HG02571 (cell line): Measurements from ENCODE around the gene ASPSCR1.
"Not testable (repeated sequence)": the region's sequence is repeated elsewhere in the genome, so short reads cannot be mapped to it uniquely, and the experiment has no call there.

Source experiments
- ATAC-seq: cut with Tn5 transposase; IDR thresholded peaks from one replicate; pipeline ENCODE4 v1.9.1; 2021; ENCODE audit warnings: mild to moderate bottlenecking, moderate library complexity; ENCODE audit not compliant: unreplicated experiment

The ASPSCR1 gene

DNA sequence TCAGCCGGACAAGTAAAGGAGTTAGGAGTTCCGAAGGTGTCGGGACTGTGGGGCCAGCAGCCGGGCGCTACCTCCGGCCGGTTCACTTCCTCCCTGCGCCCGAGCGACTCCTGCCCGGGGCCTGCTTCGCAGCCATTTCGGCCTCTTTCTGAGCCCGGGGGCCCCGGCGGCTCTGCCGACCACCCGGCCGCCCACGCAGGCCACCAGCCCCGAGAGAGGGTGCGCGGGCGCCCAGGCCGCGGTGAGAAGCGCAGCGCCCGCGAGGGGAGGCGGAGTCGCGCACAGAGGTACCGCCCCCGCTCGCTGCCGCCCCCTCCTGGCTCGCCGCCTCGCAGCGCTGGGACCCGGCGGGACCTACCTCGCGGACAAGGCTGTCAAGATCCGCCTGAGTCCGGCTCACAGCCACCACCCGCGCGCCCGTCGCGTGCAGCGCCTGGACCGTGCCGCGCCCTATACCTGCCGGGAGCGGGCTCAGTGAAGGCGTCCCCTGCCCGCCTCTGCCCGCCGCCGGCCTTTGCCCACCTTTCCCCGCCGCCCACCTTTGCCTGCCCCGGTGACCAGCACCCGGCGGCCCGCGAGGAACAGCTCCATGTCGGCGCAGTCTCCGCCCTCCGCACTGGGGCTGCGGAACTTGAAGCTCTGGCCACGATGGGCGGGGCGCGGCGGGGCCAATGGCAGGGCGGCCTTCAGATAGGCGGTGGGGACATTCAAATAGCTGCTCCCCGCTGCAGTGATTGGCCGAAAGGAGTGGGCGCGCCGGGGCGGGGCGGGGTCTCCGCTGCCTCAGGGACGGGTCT, 59.9 kb downstream of the ASPSCR1 start, which contains the start of gene DCXR:
TSS of gene DCXR (minus strand) at position 606 of the 797 bp plus-strand sequence. CDS start at position 591, 15 bp downstream.
- peak; percentile 84 for ATAC-seq

DNA sequence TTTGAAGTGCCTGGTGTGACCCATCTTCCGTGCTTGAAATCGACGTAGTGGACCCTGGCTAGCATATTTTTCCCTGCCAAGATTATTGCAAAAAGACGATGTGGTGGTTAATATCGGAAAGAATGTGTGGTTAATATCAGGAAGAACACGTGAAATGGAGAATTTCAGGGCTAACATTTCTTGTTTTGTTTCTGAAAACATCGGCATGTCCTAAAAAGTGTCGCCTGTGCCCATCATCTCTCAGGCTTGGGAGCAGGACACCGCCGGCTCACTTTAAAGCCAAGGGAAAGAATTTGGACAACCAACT, 60.4 kb downstream of the ASPSCR1 start:
- no peak for ATAC-seq

DNA sequence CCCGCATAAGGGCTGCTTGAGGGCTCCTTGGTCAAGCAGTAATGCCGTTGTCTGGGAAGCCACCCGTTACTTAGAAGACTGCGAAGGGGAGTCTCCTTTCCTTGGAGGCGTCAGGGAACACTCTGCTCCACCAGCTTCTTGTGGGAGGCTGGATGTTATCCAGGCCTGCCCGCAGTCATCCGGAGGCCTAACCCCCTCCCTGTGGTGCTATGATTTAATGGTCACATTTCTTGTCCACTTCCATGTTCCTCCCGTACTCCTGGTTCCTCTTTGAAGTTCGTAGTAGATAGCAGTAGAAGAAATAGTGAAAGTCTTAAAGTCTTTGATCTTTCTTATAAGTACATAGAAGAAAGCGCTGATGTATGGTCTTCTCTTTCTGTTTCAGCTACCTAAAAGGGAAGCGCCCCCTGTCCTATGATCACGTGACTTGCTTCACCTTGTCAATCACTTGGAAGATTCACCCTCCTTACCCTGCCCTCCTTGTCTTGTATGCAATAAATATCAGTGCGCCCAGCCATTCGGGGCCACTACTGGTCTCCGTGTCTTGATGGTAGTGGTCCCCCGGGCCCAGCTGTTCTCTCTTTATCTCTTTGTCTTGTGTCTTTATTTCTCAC, 61.5 kb downstream of the ASPSCR1 start:
- not testable (repeated sequence) for ATAC-seq

DNA sequence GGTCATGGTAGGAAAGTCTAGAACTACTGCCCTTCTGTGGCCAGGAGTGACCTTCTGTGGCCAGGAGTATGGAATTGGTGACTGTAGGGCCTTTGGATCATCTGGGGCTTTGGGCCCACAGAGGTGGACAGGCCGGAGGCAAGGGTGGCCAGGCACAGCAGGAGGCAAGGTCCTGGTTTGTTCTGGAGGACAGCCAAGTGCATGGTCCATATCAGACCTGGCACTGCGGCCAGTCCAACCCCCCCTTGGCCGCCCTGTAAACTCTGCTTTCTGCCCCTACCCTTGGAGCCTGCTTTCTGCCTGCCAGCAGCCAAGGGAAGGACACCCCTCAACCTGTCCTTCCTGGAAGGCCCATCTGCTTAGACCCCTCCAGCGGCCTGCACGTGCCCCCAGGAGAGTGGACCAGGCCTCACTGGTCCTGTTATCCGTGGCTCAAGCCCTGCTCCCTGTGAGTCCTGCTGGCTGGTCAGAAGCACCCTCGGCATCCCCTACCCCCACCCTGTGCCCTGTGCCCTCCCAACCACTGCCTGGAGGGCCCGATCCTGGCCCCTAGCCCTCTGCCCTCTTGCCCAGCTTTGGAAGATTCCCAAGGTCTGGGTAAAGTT, 62.4 kb downstream of the ASPSCR1 start:
- no peak for ATAC-seq

DNA sequence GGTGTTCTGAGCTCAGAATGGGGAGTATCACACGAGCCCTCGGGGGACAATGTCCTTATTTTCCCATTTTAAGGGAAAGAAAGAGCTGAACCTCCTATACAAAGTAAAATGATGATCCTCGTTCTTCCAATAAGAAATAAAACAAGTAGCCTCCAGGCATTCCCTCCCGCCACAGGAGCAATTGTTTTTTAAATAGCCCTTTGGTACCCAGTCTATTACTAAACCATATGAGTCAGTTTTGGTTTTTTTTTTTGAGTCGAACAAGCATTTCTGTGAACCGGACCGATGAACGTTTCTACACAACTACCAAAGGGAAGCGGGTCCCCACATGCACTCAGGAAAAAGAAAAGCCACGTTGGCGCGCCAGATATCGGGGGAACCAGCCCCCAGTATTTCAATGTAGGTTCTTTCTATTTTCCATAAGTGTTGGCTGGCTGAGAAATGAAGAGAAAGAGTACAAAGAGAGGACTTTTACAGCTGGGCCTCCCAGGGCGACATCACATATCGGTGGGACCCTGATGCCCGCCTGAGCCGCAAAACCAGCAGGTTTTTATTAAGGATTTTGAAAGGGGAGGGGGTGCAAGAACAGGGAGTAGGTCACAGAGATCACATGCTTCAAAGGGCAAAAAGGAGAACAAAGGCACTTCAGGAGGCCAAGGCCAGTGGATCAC, 63.9 kb downstream of the ASPSCR1 start:
- no peak for ATAC-seq

DNA sequence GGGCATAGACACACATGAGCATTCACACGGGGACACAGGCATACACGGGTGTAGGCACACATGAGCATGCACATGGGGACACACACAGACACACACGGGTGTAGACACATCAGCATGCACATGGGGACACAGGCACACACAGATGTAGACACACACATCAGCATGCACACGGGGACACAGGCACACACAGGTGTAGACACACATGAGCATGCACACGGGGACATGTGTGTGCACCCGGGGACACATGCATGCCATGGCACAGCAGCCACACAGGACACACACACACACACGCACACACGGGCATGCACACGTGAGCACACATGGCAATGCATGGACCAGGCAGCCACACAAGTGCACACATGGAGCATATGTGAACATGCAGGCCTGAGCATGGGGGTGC, 65.2 kb downstream of the ASPSCR1 start:
- no peak for ATAC-seq

DNA sequence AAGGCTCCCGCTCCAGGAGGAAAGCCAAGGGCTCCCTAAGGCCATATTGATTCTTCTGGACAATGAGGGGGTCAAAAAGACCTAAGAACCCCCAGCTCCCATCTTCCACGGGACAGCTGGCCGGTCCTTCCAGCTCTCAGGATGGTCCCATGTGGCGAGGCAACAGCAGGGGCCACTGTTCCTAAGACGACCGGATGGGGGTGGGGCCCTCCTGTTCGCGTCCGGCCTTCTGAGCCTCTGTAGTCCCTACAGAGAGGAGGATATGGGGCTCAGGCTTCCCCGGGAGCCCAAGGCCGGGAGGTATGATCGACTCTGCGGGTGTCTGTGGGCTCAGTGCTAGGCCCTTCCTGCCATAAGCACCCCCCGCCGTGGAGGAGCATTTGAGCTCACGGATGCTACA, 66.1 kb downstream of the ASPSCR1 start:
- no peak for ATAC-seq

DNA sequence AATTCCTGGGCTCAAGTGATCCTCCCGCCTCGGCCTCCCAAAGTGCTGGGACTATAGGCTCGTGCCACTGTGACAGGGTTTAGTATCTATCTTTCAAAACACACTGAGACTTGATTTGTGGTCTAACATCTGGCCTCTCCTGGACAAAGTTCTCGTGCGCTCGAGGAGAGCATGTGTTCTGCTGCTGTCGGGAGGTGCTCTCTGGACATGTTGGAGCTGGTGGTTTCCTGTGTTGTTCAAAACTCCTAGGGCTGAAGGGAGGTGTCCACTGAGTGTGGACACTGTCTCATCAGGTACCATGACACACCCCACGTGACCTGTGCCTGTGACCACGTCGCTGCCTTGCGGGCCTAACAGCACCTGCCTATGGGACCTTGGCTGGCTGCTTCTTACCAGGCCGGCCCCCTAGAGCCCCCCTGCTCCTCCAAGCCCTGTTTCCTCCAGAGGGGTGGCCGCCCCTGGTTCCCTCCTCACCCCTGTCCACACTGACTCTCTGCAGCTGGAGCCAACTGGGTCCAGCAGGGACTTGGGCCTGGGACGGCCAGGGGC, 68.6 kb downstream of the ASPSCR1 start:
- no peak for ATAC-seq

DNA sequence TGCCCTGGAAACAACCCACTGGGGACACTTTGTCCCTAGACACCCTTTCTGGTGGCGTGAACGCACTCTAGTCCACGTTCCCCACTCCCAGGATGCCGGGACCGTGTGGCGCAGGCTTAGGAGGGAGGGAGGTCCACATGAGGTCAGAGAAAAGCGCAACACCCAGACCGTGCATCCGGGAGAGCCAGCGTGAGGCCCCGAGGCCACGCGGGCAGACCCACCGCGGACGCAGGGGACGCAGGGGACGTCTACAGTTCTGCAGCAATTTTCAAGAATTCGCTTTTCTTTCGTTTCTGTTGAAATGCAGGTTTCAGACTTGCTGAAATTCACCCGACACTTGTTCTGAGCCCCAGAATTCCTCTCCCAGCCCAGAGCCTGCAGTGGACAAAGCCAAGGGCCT, 69.5 kb downstream of the ASPSCR1 start:
- ATAC-seq = no peak

DNA sequence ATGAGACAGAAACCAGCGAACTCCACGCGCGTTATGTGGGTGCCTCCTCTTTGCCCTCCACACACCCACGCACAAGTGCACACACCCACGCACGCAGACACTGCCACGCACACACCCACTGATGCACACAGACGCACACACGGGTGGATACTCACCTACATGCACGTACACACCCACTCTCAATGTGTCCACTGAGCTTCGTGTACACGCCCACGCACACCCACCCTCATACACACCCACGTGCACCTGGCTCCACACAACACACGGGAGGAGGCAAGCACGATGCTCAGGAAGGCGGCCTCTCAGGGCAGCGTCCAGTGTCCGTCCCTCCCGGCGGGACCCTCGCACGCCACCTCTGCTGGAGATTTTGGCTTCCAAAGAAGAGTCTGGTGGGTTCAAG, 70.0 kb downstream of the ASPSCR1 start:
- ATAC-seq = no peak

DNA sequence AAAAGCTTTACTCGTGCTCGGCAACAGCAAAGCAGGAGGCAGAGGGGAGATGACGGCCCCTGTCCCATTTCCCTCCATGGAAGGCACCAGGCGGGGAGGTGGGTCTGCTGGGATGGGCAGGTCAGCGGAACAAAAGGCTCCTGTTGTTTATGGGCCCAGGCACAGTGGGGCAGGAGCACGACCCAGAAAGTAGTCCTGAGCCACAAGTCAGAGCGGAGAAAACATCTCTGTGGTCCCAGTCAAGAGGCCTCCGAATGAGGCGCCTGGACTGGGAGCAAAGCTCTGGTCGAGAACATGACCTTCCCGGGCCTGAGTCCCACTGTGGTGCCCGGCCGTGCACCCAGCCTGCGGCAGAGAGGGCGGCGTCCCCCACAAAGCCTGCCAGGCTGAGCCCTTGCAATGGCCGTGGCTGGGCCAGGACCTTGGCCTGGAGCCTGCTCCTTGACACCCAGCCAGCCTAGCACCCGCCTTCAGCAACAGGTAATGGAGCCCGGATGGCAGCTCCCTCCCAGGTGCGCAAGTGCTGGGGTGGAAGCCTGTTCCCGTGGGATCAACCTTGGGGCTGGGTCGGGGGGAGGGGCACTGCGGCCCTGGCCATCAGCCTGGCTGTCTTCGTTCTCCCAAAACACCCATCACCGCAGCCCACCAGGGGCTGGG, 70.6 kb downstream of the ASPSCR1 start:
- no peak for ATAC-seq

DNA sequence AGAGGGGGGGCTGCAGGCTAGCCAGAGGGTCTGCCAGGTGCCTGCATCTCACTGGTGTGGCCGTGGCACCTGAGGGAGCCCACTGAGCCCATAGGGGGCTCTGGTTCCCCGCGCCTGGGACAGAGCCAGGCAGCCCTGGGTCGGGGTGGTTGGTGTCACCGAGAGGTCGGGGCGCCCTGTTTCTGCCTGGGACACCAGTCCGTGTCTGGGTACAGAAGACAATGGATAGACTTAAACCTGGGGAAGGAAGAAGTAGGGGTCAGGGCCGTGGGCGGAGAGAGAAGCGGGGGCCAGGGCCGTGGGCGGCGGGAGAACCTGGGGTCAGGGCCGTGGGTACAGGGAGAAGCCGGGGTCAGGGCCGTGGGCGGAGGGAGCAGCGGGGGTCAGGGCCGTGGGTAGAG, 71.1 kb downstream of the ASPSCR1 start:
- no peak for ATAC-seq

DNA sequence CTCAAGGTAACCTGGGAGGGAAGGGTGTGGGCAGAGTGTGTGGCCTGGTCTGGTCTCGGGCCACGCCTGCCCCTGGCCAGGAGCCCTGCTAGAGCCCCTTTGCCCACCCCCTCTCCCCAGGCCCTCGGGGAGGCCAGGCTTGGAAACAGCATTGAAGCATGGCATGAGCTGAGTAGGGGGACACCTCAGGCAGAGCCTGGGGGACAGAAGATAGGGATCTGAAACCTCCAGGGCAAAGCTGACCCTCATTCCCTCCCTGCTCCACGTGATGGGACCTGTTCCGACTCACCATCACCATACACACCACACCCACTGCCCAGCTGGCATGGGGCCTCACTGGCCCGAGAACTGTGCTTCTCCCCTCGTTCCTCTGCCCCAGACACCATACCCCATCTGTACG, 71.7 kb downstream of the ASPSCR1 start:
- no peak for ATAC-seq

DNA sequence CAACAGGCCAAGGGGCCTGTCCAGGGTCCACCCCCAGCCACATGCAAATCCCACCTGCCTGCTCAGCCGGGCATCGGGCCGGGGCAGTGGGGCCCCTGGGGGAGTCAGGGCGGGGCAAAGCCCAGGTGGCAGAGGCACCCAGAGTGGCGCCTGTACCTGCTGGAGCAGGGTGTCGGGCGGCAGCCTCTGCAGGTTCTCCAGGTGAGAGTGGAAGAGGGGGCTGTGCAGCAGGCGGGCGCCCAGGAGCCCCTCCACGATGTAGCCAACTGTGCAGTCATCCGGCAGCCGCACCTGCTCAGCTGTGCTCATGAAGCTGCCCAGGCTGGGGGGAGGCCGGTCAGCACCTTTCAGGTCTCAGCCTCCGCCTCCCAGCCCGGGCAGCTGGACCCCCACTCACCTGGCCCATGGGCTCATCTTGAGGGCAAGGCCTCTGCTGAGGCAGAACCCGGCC, 72.1 kb downstream of the ASPSCR1 start:
- ATAC-seq = no peak

DNA sequence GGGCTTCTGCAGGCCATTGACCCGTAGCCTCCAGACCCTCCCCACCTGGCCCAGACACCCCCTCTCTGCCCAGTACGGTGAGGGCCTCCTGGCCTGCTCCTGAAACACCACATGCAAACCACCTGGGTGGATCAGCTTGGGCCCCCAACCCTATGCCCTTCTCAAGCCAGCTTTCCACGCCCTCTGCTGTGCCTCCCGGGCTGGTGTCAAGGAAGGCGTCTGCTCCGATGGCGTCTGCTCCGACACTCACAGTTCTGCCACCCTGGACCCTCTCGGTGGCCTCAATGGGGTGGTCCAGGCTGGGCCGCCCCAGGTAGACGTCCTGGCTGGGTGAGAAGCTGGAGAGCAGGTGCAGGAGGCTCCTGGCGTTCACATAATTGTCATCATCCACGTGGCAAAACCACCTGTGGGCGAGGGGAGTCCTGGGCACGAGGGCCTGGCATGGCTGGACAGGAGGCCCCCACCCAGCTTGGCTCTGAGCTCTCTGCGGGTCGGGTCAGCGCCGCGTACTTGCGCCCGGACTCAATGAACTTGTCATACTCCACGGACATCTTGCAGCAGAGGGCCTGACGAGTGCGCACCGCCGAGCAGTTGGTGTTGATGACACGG, 72.8 kb downstream of the ASPSCR1 start:
- ATAC-seq = no peak

DNA sequence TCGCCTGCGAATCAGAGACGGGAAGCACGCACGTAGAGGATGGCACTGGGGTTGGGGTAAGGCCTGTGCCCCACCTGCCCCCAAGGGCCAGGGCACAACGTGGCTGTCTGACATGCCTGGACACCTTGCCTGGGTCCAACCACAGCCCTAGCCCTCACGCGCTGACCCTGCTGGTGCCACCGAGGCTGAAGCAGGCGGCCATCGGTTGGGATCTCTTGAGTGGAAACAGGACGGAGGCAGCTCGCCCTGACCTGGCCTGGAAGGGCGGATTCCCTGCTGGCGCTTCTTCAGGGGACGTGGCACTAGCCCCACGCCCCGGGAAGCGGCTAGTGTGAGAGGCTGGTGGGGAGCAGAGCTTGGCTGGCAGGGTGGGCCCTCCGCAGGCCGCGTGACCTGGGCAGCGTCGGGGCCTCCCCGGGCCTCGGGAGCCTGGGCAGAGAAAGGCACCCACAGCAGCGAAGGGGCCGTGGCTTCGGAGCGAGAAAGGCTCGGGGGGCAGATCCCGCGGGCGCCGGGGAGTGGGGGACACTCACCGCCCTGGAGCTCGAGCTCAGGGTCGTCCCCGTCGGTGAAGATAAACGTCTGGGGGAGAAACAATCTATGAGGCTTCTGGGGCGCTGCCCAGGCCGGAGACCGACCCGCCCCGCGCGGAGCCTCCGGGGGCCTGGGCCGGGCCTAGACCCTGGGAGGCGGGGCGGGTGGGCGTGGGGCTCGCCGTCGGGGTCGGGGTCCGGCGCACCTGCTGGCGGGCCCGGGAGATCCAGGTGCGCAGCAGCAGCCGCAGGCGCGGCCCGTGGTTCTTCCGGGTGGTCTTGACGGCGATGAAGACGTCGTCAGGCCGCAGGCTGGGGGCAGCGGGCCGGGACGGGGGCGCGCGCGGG, 73.6 kb downstream of the ASPSCR1 start:
- no peak for ATAC-seq

DNA sequence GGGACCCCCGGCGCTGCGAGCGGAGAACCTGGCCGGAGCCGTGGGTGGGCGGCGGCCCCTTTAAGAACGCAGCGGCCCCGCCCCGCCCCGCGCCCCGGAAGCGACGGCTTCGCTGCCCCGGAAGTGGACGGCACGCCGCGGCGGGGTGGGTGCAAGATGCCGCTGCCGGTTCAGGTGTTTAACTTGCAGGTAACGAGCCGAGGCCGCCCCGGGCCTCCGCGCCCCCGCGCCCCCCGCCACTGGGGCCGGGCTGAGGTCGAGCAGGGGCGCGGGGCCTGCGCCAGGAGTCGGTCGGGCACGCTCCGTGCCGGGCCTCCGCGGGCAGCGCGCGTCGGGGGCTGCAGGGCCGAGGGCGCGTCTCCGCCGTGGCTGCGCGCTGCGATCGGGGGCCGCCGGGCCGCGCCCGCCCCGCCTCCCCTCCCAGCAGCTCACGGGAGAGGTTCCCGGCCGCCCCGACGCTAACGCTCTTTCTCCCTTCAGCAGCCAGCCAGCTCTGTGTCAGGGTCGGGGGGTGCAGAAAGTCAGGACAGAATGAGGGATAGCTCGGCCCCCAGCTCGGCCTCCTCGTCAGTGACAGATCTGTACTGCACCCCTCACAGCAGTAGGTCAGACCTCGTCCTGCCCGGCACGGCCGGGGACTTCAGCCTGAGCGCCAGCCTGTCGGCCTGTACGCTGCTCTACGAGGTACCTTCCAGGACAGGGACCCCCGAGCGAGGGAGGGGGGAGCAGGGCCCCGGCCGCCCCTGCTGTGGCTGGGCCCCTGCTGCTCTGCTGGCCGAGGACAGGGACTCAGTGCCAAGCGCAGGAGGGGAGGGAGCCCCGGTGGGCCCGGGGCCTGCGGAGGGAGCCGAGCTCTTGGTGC, 74.6 kb downstream of the ASPSCR1 start, which contains the start of the genes GPS1 and RFNG:
TSS of gene GPS1 (plus strand) at position 123 of the 862 bp plus-strand sequence. CDS start at position 157, 34 bp downstream.
TSS of gene RFNG (minus strand) at position 36 of the 862 bp plus-strand sequence. CDS start 45 bp downstream, outside the sequence.
- ATAC-seq = no peak

DNA sequence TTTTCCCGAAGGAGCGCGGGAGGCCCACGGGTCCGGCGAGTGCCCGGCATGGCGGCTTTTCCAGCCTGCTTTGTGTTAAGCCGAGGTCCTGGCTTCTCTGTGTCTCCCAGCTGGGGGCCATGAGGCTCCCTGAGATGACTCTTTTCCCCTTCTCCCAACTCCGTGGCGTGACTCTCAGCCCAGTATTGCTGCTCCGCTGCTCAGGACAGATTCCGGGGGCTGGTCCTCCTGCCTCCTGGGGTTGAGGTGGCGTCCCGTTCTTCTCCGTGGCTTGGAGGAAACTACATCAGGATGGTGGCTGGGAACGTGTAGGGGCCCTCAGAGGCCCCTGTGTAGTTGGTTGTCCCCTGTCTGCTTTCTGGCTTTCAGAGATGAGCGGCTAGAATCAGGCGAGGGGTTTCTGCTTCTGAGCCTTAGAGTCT, 75.2 kb downstream of the ASPSCR1 start:
- no peak for ATAC-seq
